HPDE6-E6E7 (cell line): ENCODE measurements around the gene PAQR8.
A peak's percentile ranks its signal among the peaks of the same experiment; 100 is the strongest.
"Not testable (repeated sequence)": the region's sequence is repeated elsewhere in the genome, so short reads cannot be mapped to it uniquely, and the experiment has no call there.

ENCODE experiments used
- DNase-seq: peaks from one replicate; pipeline ENCODE4 v3.0.0; 2011; ENCODE audit warnings: missing footprints; ENCODE audit errors: extremely low spot score

Gene PAQR8

GRCh38 chr6:52376763-52377162 lies 14.8 kb downstream of the PAQR8 start:
- no peak for DNase-seq

GRCh38 chr6:52377538-52378221 lies 15.7 kb downstream of the PAQR8 start:
- no peak for DNase-seq

GRCh38 chr6:52381249-52381648 lies 19.3 kb downstream of the PAQR8 start:
- DNase-seq = no peak

GRCh38 chr6:52384145-52384766 lies 22.3 kb downstream of the PAQR8 start:
- DNase-seq = no peak

- no peak for DNase-seq
Observed at GRCh38 chr6:52385074-52385473, 23.1 kb downstream of the PAQR8 start.

GRCh38 chr6:52388119-52388518 lies 26.2 kb downstream of the PAQR8 start:
- not testable (repeated sequence) for DNase-seq

- no peak for DNase-seq
Observed at GRCh38 chr6:52388790-52389189, 26.8 kb downstream of the PAQR8 start.

- DNase-seq = no peak
Observed at GRCh38 chr6:52389264-52389625, 27.3 kb downstream of the PAQR8 start.

GRCh38 chr6:52389626-52390360 lies 27.8 kb downstream of the PAQR8 start:
- DNase-seq = no peak

- DNase-seq = peak; percentile 51
Observed at GRCh38 chr6:52390361-52390727, 28.4 kb downstream of the PAQR8 start.

- no peak for DNase-seq
Observed at GRCh38 chr6:52391599-52391998, 29.6 kb downstream of the PAQR8 start.

GRCh38 chr6:52392944-52393343 lies 31.0 kb downstream of the PAQR8 start:
- DNase-seq = no peak

GRCh38 chr6:52393780-52394179 lies 31.8 kb downstream of the PAQR8 start:
- DNase-seq = no peak

- no peak for DNase-seq
Observed at GRCh38 chr6:52394251-52394666, 32.3 kb downstream of the PAQR8 start.

- no peak for DNase-seq
Observed at GRCh38 chr6:52395969-52396368, 34.0 kb downstream of the PAQR8 start.

- no peak for DNase-seq
Observed at GRCh38 chr6:52399511-52400312, 37.8 kb downstream of the PAQR8 start.

GRCh38 chr6:52400313-52401041 lies 38.5 kb downstream of the PAQR8 start:
- no peak for DNase-seq

- no peak for DNase-seq
Observed at GRCh38 chr6:52403086-52403485, 41.1 kb downstream of the PAQR8 start.

GRCh38 chr6:52403627-52404026 lies 41.7 kb downstream of the PAQR8 start:
- DNase-seq = no peak

- no peak for DNase-seq
Observed at GRCh38 chr6:52405243-52405642, 43.3 kb downstream of the PAQR8 start.

- no peak for DNase-seq
Observed at GRCh38 chr6:52407467-52407866, 45.5 kb downstream of the PAQR8 start.

GRCh38 chr6:52409499-52409898 lies 47.5 kb downstream of the PAQR8 start:
- DNase-seq = no peak
